Measurements from ENCODE around the gene C11orf24.
A peak's percentile ranks its signal among the peaks of the same experiment; 100 is the strongest.

Gene C11orf24

GRCh38 chr11:68213555-68214172 is 58.1 kb downstream of the C11orf24 start:
- Histone ChIP-seq H3K9me3 (no peaks in the 10 kb centered on the region), H3K36me3 (no peaks in the 10 kb centered on the region), H3K4me3 (ENCODE audit: low read depth, low read length) (peak overlapping the region; percentile 85), H3K4me1 (peaks cover 3% of the 10 kb centered on the region; the same call in 1 of the 2 replicates), H3K27me3 (no peaks in the 10 kb centered on the region)
- no peak for TF ChIP-seq CTCF (IDR thresholded peaks at IDR 0.05; ENCODE audit: low read depth, low read length)
- peak; percentile 87 for DNase-seq

GRCh38 chr11:68213135-68213515 is 58.6 kb downstream of the C11orf24 start, which contains the start of gene KMT5B:
KMT5B (minus strand) TSS chr11:68213296; CDS start chr11:68190076, 23,220 bp downstream.
- DNase-seq: no peak
- no peaks in the 10 kb centered on the region for H3K9me3 ChIP-seq
- H3K27me3 ChIP-seq: no peaks in the 10 kb centered on the region
- H3K4me1 ChIP-seq: peaks cover 3% of the 10 kb centered on the region; the same call in 1 of the 2 replicates
- H3K36me3 ChIP-seq: no peaks in the 10 kb centered on the region
- peak within 1 kb of the TSS; percentile 96 for H3K4me3 ChIP-seq (ENCODE audit: low read depth, low read length)
- no peak for TF ChIP-seq CTCF (IDR thresholded peaks at IDR 0.05; ENCODE audit: low read depth, low read length)

DNA sequence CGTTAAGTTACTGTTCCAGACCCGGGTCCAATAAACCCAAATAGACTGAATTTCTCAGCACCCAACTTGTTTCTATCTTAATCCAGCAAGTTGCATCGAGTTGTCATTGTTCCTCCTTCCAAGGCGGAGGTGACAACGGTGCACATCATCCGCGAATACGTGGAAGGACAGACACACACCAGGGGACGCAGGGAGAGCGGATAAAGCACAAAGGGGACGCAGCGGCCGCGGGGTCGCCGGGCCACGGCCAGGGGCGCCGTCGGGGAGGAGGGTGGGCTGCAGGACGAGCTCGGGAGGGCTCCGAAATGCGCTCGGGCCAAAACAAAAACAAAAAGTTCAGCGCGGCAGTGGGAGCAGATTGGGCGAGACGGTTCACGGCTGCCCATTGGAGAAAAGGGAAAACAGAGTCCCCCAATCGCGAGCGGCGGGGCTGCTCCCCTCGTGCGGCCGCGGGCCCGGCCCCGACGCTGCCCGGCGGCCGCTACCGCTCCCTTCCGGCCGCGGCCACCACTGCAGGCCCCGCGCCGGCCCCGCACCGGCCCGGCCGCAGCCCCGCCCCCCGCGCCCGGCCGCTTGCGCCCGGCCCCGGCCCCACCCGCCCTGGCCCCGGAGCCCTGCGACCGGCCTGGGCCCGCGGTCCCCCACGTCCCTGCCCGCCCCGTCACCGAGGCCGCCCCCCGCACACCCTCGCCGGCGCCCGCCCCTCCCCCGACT is 59.2 kb downstream of the C11orf24 start:
- no peaks in the 10 kb centered on the region for H3K9me3 ChIP-seq
- no peaks in the 10 kb centered on the region for H3K36me3 ChIP-seq
- 0 out of 2 replicates have a peak, but pooled peaks have one; percentile 2 for TF ChIP-seq CTCF (IDR thresholded peaks at IDR 0.05; ENCODE audit: low read depth, low read length)
- DNase-seq: peak; percentile 85
- H3K27me3 ChIP-seq: no peaks in the 10 kb centered on the region
- H3K4me1 ChIP-seq: peaks cover 3% of the 10 kb centered on the region; the same call in 1 of the 2 replicates
- H3K4me3 ChIP-seq (ENCODE audit: low read depth, low read length): peak overlapping the region; percentile 96

DNA sequence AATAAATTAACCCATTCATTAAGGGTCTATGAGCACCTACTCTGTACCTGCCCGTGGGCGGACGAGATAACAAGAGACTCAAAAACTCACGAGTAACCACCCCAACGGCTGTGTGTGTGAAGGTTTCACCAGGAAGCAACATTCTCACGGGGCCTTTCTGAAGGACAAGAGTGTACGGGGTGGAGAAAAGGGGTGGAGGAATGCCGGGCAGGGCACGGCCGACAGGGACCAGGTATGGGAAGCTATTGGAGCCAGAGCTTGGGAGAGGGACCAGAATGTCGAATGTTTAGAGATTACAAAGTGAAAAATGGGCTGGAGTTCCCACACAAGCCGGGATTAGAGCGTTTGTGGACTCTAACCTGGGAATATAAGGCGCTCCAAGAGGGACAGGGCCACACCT is 60.2 kb downstream of the C11orf24 start:
- DNase-seq: no peak
- H3K4me3 ChIP-seq (ENCODE audit: low read depth, low read length): peak overlapping the region; percentile 96
- H3K9me3 ChIP-seq: no peaks in the 10 kb centered on the region
- H3K4me1 ChIP-seq: peaks cover 3% of the 10 kb centered on the region; the same call in 1 of the 2 replicates
- no peak for TF ChIP-seq CTCF (IDR thresholded peaks at IDR 0.05; ENCODE audit: low read depth, low read length)
- H3K36me3 ChIP-seq: no peaks in the 10 kb centered on the region
- no peaks in the 10 kb centered on the region for H3K27me3 ChIP-seq
